Left hindlimb (tissue), 1 donor: Measurements from ENCODE around the gene TMPRSS7.
A peak's percentile ranks its signal among the peaks of the same experiment; 100 is the strongest.
"Not testable (repeated sequence)": the region's sequence is repeated elsewhere in the genome, so short reads cannot be mapped to it uniquely, and the experiment has no call there.

Experiments
- DNase-seq: peaks from one replicate; pipeline ENCODE4 v3.0.0-alpha.2; 2018

The TMPRSS7 gene

DNA sequence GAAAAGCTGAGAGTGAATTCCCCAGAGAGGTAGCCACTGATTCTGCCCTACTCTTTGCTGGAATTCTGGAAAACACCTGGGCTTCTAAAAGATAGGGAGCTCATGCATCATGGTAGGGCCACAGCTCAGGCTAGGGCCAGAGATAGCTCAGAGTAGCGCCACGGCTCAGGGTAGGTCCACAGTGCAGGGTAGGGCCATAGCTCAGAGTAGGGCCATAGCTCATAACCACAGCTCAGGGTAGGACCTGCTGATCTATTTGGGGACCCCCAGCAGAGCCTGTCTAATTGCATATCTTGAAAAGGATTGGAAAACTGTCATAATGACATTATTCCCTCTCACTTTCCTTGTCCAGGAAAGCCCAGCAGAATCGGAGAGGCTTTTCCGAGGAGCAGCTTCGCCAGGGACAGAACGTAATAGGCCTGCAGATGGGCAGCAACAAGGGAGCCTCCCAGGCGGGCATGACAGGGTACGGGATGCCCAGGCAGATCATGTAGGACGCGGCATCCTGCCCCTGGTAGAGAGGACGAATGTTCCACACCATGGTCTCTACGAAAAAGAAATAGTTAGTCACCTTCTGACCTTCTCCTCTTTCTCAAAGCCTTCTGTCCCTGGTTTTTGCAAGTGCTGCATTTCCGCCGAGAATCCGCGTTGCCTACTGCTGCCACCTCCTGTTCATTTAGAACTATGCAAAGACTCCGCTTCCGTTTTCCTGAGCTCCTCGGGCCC, 21.3 kb upstream of the TMPRSS7 start:
- peak; percentile 71 for DNase-seq

- DNase-seq, result no peak
Observed at GRCh38 chr3:112013784-112014143, 20.8 kb upstream of the TMPRSS7 start.

- no peak for DNase-seq
Observed at GRCh38 chr3:112017091-112017490, 17.4 kb upstream of the TMPRSS7 start.

GRCh38 chr3:112018712-112019111, 15.8 kb upstream of the TMPRSS7 start:
- no peak for DNase-seq

- DNase-seq, result no peak
Observed at GRCh38 chr3:112019716-112020115, 14.8 kb upstream of the TMPRSS7 start.

- DNase-seq, result no peak
Observed at GRCh38 chr3:112020674-112021085, 13.9 kb upstream of the TMPRSS7 start.

- DNase-seq, result no peak
Observed at GRCh38 chr3:112027142-112027541, 7.4 kb upstream of the TMPRSS7 start.

DNA sequence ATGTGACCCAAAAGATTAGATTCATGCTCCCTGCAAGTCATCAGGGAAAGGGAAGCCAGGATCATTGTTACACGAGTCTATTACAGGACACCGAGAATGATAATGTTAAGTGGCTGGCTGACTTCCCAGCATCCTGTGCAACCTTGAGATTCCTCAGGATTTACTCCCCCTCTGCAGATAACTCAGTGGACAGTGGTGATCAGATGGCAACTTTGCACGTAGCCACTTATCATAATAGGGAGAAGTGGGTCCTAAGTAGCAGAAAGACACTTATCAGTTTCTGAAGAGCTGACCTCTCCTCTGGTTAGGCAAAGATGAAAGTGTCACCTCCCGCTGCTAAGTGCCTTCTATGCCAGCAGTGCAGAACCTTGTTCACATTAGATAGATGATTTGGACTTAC, 6.7 kb upstream of the TMPRSS7 start:
- DNase-seq, result no peak

- no peak for DNase-seq
Observed at GRCh38 chr3:112030901-112031300, 3.6 kb upstream of the TMPRSS7 start.

- no peak for DNase-seq
Observed at GRCh38 chr3:112032098-112032731, 2.3 kb upstream of the TMPRSS7 start.

- DNase-seq, result no peak
Observed at GRCh38 chr3:112035241-112035640, 705 bp downstream of the TMPRSS7 start.

DNA sequence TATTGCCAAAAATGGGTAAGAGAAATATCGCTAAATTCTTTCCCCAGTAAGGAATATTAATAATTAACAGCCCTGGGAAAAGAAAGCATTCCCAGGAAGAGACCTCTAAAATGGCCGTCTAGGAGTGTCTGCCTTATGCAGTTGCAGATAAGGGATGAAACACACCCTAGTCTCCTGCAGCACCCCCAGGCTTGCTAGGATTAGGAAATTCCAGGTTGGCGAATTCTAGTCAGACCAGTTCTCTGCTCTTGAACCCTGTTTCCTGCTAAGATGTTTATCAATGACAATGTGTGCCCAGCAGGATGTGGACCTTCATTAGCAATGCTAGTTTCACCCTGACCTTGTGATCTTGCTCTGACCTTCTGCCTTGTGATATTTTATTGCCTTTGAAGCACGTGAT, 2.7 kb downstream of the TMPRSS7 start:
- DNase-seq, result not testable (repeated sequence)

GRCh38 chr3:112038863-112039262, 4.3 kb downstream of the TMPRSS7 start:
- no peak for DNase-seq

DNA sequence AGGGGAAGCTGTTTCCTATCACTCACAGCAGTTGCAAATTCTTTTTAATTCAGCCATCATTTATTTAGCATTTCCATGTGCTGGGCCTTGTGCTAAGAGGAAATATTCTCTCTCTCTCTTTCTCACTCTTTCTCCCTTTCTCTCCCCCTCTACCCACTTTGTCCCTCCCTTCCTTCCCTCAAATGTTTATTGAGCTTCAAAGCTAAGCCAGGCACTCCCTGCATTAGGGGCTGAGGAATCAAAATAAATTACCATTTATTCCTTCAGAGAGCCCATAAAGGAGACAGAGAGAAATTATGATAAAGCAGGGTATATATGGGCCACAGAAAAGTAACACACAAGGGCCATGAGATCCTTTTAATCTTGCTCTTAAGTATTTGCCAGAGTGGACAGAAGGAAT, 6.8 kb downstream of the TMPRSS7 start:
- no peak for DNase-seq

- no peak for DNase-seq
Observed at GRCh38 chr3:112042842-112043280, 8.3 kb downstream of the TMPRSS7 start.

DNA sequence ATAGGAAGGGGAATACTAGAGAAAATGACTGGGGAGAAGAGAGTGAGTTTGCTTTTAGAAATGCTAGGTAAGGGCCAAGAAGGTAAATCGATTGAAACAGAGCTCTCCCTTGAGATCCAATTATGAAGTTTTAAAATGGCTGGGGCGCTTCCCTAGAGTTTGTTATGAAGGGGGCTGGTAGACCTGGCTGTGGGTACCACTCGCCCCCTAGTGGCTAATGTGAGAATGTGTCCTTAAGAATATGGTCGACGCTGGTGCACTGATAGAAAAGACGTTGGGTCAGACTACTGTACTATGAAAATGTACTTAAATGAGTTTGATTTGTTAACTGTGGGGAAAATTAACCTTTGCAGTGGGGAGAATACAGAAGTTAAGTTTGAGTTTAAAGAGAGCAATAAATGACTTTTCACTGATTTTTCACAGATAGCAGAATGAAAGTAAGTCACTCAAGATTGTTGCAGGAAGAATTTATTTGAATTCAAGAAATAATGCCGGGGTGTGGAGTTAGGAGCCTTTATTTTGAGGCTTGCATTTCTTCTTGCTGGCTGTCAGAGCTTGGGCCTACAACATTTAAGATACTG, 9.2 kb downstream of the TMPRSS7 start:
- DNase-seq, result peak; percentile 58

DNA sequence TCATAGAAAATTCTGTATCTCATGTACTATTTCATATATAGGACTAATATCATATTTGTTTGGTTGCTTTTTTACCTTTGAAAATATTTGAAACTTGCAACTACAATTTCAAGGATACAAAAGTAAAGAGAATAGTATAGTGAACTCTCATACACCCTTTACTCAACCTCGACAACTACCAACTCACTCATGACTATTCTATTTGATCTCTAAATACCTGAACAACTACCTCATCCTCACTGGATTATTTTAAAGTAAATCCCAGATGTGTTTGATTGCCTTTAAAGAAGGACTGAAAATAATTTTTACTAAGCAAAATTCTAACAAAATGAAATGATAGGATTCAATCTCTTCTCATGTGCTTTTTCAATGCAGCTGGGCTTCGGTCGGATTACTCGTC, 12.1 kb downstream of the TMPRSS7 start:
- DNase-seq, result no peak

DNA sequence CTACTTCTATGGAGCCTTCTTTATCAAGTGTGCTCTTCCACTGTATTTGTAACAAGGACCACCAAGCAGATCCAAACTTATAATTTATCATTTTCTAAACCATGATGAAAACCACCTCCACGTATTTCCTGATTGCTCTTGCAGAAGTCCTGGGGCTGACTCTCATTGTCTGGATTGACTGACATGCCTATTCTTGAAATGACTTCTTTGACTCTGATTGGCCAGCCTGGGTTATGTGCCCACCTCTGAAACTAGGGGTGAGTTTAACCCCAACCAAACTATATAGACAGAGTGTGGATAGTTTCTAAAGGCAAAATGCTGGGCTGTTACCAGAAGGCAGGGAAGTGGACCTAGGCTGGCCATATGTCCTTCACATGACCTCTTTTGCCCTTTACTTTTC, 12.7 kb downstream of the TMPRSS7 start:
- DNase-seq, result no peak

DNA sequence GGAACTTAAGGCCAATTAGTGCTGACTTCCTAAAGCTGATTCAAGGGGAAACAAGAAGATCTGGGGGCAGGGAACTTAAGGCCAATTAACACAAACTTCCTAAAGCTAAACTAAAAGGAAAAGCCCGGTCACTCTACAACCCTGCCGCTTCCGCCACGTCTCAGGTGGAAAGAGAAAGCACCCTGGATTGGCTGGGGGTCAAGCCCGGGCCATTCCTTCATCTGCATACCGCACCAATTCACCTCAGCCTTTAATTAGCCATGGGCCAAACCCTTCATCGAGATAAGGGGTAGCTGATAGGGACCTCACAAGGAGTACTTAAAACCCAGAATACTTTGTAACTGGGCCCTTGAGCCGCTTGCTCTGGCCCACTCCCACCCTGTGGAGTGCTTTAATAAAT, 14.4 kb downstream of the TMPRSS7 start:
- DNase-seq, result no peak

- DNase-seq, result no peak
Observed at GRCh38 chr3:112053229-112053628, 18.7 kb downstream of the TMPRSS7 start.

- DNase-seq, result no peak
Observed at GRCh38 chr3:112056451-112056929, 22.0 kb downstream of the TMPRSS7 start.

GRCh38 chr3:112059497-112059896, 25.0 kb downstream of the TMPRSS7 start:
- no peak for DNase-seq

DNA sequence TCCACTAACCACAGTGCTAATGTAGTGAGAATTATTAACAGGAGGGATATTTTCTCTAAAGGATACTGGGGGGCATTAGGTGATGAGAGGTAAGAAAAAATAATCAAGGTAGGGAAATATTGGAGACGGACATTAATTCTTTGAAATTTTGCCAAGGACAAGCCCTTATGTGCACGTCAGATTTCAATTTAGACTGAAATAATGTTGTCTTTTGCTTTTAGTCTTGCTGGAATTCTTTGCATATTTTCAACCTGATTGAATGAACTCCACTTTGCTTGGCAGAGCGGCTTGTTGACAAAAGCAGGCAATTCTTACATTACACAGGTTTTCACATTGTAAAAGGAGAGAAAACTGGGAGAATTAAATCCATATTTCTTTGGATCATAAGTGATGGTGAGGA, 26.6 kb downstream of the TMPRSS7 start:
- DNase-seq, result no peak

DNA sequence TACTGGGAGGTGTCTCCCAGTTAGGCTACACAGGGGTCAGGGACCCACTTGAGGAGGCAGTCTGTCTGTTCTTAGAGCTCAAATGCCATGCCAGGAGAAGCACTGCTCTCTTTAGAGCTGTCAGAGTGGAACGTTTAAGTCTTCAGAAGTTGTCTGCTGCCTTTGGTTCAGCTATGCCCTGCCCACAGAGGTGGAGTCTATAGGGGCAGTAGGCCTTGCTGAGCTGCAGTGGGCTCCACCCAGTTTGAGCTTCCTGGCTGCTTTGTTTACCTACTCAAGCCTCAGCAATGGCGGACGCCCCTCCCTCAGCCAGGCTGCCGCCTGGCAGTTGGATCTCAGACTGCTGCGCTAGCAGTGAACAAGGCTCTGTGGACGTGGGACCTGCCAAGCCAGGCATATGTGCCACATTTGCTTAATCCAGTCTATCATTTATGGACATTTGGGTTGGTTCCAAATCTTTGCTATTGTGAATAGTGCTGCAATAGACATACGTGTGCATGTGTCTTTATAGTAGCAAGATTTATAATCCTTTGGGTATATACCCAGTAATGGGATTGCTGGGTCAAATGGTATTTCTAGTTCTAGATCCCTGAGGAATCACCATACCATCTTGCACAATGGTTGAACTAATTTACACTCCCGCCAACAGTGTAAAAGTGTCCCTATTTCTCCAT, 38.0 kb downstream of the TMPRSS7 start:
- not testable (repeated sequence) for DNase-seq
